Large intestine (tissue), 3 donors: ENCODE results near the gene CAPN2. TPM values are rescaled to one million over a fixed set of nuclear protein-coding genes. Genes with fewer than 3 reads are reported as not detected.
"Not testable (repeated sequence)": the region's sequence is repeated elsewhere in the genome, so short reads cannot be mapped to it uniquely, and the experiment has no call there.

Experiments used
- DNase-seq, 2 donors: peaks; one replicate each; pipeline versions ENCODE4 v3.0.0 to v3.0.0-alpha.2; 2013
- H3K27ac ChIP-seq: one replicate; pipeline ENCODE4 v1.5.1; 2013; ENCODE audit warnings: low read length
- H3K27me3 ChIP-seq: 2 replicates; pipeline ENCODE4 v1.6.1; 2013; ENCODE audit warnings: low read length; ENCODE audit not compliant: control insufficient read depth, insufficient read depth
- H3K36me3 ChIP-seq: 2 replicates; pipeline ENCODE4 v1.6.1; 2013; ENCODE audit warnings: low read length; ENCODE audit not compliant: control insufficient read depth, insufficient read depth
- H3K4me1 ChIP-seq: one replicate; pipeline ENCODE4 v1.6.1; 2013; ENCODE audit warnings: low read length; ENCODE audit not compliant: control insufficient read depth, insufficient read depth
- H3K4me3 ChIP-seq: one replicate; pipeline ENCODE4 v1.5.1; 2013; ENCODE audit warnings: low read length
- H3K9me3 ChIP-seq: one replicate; pipeline ENCODE4 v1.6.1; 2013; ENCODE audit warnings: mild to moderate bottlenecking, low read depth, low read length, moderate library complexity; ENCODE audit not compliant: control insufficient read depth
- WGBS: methylation state at CpG from one replicate; pipeline ENCODE4 v1.1.5; 2013; ENCODE audit warnings: low lambda C conversion rate; ENCODE audit not compliant: insufficient coverage; 5-methylcytosine and 5-hydroxymethylcytosine counted together
- polyA plus RNA-seq: library from polyadenylated mRNA; unstranded; fragments of 120-200 nt; gene quantifications from one replicate; pipeline ENCODE4 v1.2.1, GENCODE V29; 2013

CAPN2 gene
- polyA plus RNA-seq, 1 donor: 71.3 TPM

DNA sequence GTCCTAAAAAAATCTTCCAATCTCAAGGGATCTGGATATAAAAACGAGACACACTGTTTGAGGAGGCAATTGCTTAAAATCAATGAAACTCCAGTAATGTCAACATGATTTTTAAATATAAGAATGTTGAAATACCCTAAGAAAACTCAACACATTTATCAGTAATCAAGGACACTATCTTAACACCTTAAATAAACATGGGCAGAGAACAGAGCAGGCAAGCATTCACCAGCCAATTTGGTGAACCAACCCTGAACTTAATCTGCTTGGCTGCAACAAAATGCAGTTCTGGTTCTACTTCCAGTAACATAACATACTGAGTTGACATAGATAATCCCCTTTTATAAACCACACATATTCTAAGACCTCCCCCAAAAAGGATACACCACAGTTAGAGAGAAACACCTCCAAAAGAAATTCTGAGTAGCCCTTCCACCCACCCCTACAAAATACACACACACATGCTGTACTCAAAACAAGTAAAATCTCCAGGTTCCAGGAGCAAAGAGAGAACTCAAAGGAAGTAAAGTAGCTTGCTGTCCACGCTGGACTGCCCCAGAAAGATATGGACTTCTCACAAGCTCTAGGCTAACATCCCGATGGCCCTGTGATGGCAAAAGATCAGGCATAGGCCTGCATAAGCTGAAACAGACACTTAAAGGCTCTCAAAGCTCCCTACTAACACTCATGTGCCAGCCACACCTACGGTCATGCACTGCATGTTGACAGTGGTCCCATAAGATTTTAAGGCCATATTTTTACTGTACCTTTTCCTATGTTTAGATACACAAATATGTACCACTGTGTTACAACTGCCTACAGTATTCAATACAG lies 102.9 kb downstream of the CAPN2 start:
- Histone ChIP-seq H3K27ac (no peak overlapping the region), H3K27me3 (no peaks in the 10 kb centered on the region), H3K36me3 (peaks cover 35% of the 10 kb centered on the region), H3K9me3 (no peaks in the 10 kb centered on the region), H3K4me1 (no peaks in the 10 kb centered on the region), H3K4me3 (no peak overlapping the region)
- WGBS: 33% methylated on average over 1 of the region's 4 CpGs
- DNase-seq: no peak

DNA sequence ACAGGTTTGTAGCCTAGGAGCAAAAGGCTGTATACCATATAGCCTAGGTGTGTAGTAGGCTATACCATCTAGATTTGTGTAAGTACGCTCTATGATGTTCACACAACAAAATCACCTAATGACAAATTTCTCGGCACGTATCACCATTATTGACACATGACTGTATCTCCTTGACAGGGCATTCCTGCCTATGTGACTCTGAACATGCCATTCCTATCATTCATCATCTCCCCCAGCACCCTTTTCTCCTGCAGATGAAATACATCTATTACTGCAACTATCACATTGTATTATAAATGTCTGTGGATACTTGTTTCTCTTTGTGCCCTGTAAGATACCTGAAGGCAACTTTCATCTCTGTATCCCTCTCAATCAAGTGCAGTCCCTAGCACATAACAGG lies 103.5 kb downstream of the CAPN2 start:
- H3K27ac ChIP-seq: no peak overlapping the region
- H3K36me3 ChIP-seq: peaks cover 40% of the 10 kb centered on the region

DNA sequence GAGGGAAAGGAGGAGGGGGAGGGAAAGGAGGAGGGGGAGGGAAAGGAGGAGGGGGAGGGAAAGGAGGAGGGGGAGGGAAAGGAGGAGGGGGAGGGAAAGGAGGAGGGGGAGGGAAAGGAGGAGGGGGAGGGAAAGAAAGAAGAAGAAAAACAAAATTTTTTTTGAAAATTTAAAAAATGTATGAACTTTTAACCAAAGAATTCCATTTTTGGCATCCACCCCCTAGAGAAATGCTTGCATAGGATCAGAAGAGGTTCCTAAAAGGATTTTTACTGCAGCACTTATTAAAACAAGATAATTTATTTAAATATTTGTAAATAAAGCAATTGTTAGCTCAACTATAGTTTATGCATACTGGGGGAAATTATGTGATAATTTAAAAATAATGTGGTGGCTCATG lies 104.9 kb downstream of the CAPN2 start:
- H3K4me3 ChIP-seq, H3K27ac ChIP-seq, H3K9me3 ChIP-seq, H3K27me3 ChIP-seq, H3K4me1 ChIP-seq, DNase-seq: not testable (repeated sequence)
- H3K36me3 ChIP-seq: peaks cover 39% of the 10 kb centered on the region

More for the DNA sequence above, 103.5 kb downstream of the CAPN2 start:
- H3K27me3 ChIP-seq: no peaks in the 10 kb centered on the region
- no peak for DNase-seq
- no peaks in the 10 kb centered on the region for H3K9me3 ChIP-seq
- no peak overlapping the region for H3K4me3 ChIP-seq
- no peaks in the 10 kb centered on the region for H3K4me1 ChIP-seq
- WGBS: no CpG with 5 or more reads among the region's 3 CpGs

DNA sequence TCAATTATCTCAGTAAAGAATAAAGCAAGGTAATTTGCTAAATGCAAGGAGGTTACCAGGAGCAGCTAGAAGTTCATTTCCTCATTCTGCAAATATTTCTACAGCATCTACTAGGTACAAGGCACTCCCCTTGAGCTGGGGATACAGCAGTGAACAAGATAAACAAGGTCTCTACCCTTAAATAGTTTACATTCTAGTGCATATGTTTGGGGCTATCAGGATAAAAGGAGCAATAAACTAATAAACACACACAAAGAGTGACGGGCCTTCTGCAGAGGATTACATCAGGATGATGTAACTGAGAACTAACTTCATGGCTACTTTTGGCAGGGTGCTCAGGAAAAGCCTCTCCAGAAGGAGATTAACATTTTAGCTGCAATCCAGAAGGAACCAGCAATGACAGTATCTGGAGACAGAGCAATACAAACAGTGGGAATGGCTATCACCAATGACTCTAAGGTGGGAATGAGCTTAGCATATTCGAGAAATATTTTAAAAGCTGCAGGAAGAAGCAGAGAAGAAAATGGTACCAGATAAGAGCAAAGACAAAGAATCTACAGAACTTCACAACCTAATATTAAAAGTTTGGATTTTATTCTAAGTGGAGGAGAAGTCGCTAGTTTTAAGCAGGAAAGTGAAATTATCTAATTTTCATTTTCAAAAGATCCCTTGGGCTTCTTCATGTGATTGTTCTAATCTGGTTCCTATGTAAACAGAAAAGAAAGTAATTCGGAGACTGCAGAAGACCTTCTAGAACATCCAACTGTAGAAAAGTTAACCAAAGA lies 107.6 kb downstream of the CAPN2 start:
- H3K27ac ChIP-seq: no peak overlapping the region
- 57% methylated on average over 2 of the region's 4 CpGs for WGBS
- H3K4me3 ChIP-seq: no peak overlapping the region
- no peaks in the 10 kb centered on the region for H3K9me3 ChIP-seq
- H3K36me3 ChIP-seq: peaks cover 19% of the 10 kb centered on the region
- DNase-seq: no peak
- H3K27me3 ChIP-seq: no peaks in the 10 kb centered on the region
- no peaks in the 10 kb centered on the region for H3K4me1 ChIP-seq

DNA sequence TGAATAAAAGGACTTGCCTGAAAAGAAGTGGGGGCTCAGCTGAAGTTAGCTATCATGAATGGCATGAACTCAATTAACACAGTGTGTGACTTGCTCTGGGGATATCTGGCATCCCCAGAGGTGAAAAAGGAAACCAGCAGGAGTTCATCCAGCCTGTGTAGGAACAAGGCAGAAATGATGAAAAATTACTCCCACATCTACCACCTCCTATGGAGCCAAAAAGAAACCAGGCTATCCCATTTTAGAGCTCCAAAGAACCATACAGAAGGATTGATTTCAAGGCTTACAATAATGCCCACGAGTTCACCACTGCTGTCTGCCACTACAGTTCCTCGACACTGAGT lies 108.1 kb downstream of the CAPN2 start:
- Histone ChIP-seq H3K27me3 (no peaks in the 10 kb centered on the region), H3K27ac (no peak overlapping the region), H3K4me3 (no peak overlapping the region), H3K9me3 (no peaks in the 10 kb centered on the region), H3K36me3 (peaks cover 16% of the 10 kb centered on the region), H3K4me1 (no peaks in the 10 kb centered on the region)
- no peak for DNase-seq
- no CpG with 5 or more reads among the region's 2 CpGs for WGBS

DNA sequence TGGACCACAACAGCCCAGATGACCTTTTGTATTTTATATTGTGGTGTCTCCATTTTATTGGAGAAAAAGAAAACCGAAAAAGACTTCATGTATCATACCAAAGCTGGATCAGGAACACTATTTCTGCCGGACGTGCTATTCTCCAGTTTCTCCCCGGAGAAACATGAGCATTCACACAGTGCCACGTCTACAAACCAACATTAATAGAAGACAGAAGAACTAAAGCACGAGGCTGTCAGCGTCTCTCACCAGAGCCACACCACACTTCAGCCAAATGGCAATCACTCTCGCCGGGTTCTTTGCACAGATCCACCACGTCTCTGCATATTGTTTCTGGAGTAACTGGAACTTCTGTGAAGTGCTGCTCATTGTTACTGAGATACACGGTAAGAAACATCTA lies 108.6 kb downstream of the CAPN2 start:
- no peaks in the 10 kb centered on the region for H3K4me1 ChIP-seq
- H3K9me3 ChIP-seq: no peaks in the 10 kb centered on the region
- WGBS: no CpG with 5 or more reads among the region's 11 CpGs
- peaks cover 16% of the 10 kb centered on the region for H3K36me3 ChIP-seq
- DNase-seq: no peak
- no peak overlapping the region for H3K4me3 ChIP-seq
- no peak overlapping the region for H3K27ac ChIP-seq
- no peaks in the 10 kb centered on the region for H3K27me3 ChIP-seq

DNA sequence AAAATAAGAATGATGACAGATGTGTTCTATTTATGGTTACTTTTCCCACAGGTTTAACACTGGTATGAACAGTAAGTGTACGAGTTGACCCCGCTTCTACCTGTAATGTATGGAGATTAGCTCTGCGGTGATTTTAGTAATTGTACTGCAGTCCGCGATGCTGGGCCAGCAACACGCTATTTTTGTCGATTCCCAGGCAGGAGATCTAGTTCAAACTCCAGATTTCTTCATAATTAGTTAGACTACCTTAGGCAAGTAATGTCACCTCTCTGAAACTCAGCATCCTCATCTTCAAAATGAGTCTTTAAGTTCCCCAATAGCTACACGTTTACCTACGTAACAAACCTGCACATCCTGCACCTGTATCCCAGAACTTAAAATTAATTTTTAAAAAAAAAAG lies 111.9 kb downstream of the CAPN2 start:
- no peak for DNase-seq
- 92% methylated on average over 2 of the region's 9 CpGs for WGBS
- Histone ChIP-seq H3K27me3 (no peaks in the 10 kb centered on the region), H3K36me3 (peaks cover 10% of the 10 kb centered on the region), H3K4me3 (no peak overlapping the region), H3K9me3 (no peaks in the 10 kb centered on the region), H3K27ac (no peak overlapping the region), H3K4me1 (no peaks in the 10 kb centered on the region)

DNA sequence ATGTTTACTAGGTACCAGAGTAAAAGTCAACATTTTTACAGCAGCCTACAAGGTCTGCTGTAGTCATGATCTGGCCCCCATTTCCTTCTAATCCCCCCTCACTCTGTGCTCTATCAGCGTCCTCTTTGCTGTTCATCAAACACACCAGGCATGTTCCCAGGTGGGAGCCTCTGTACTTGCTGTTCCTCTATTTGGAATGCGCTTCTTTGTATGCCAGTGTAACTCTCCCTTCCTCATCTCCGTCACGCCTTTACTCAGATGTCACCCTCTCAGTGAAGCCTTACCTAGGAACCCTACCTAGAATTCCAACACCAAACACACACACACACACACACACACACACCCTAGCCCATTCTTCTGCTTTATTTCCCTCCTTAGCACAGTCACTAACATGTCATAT lies 112.4 kb downstream of the CAPN2 start:
- WGBS: 100% methylated on average over 3 of the region's 4 CpGs
- Histone ChIP-seq H3K27ac (no peak overlapping the region), H3K4me3 (no peak overlapping the region), H3K9me3 (no peaks in the 10 kb centered on the region), H3K4me1 (no peaks in the 10 kb centered on the region), H3K27me3 (no peaks in the 10 kb centered on the region), H3K36me3 (peaks cover 10% of the 10 kb centered on the region)
- no peak for DNase-seq

Other genes starting within 250 kb of the CAPN2 start
- gene CAPN8, start 46.8 kb upstream of the CAPN2 start, polyA plus RNA-seq: 8.7 TPM
- gene TP53BP2, start 133.4 kb downstream of the CAPN2 start, polyA plus RNA-seq: 25.5 TPM